ENCODE measurements around the gene PDIA4.

DNA sequence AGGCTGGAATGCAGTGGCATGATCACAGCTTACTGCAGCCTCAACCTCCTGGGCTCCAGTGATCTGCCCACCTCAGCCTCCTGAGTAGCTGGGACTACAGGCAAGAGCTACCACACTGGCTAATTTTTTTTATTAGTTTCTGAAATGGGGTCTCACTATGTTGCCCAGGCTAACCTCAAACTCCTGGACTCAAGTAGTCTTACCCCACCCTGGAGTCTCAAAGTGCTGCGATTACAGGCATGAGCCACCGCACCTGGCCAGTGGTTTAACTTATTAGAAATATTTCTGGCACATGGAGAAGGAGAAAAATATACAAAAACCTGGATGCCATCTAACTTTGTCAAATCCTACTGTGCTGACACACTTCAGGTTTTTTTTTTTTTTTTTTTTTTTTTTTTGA lies 47.0 kb upstream of the PDIA4 start:
- TF ChIP-seq, protein P1, sequence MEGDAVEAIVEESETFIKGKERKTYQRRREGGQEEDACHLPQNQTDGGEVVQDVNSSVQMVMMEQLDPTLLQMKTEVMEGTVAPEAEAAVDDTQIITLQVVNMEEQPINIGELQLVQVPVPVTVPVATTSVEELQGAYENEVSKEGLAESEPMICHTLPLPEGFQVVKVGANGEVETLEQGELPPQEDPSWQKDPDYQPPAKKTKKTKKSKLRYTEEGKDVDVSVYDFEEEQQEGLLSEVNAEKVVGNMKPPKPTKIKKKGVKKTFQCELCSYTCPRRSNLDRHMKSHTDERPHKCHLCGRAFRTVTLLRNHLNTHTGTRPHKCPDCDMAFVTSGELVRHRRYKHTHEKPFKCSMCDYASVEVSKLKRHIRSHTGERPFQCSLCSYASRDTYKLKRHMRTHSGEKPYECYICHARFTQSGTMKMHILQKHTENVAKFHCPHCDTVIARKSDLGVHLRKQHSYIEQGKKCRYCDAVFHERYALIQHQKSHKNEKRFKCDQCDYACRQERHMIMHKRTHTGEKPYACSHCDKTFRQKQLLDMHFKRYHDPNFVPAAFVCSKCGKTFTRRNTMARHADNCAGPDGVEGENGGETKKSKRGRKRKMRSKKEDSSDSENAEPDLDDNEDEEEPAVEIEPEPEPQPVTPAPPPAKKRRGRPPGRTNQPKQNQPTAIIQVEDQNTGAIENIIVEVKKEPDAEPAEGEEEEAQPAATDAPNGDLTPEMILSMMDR (IDR thresholded peaks at IDR 0.05; ENCODE audit: insufficient read depth, low read depth, low read length): no peak
- TF ChIP-seq EZH2 (IDR thresholded peaks at IDR 0.05; ENCODE audit: insufficient read depth, low read length): no peak
